Measurements from ENCODE around the gene ANKRD34A. TPM values are rescaled to one million over a fixed set of nuclear protein-coding genes. Genes with fewer than 3 reads are reported as not detected.

Gene ANKRD34A
- total RNA-seq, 6 experiments from 2014 or later = 0.14 to 0.88 (median 0.22) TPM; not detected in 1

GRCh38 chr1:145994391-145995120, 30.2 kb upstream of the ANKRD34A start:
- TF ChIP-seq POLR2A (IDR thresholded peaks at IDR 0.05) (peak; percentile 33), CTCF (IDR thresholded peaks at IDR 0.05) (no peak)
- ATAC-seq = no peak
- no peak for DNase-seq
- intact Hi-C loops (cut with DNase I) = no loop called here
- Histone ChIP-seq H3K36me3 (peaks cover 0 to 31% (median 24%) of the 10 kb centered on the region in 4 donors), H3K27me3 (no peaks in the 10 kb centered on the region), H3K4me1 (peaks cover 0 to 61% (median 22%) of the 10 kb centered on the region in 4 donors), H3K4me3 (peak overlapping the region; percentile 79 to 91 (median 83)), H3K27ac (peak overlapping the region; percentile 88 to 98 (median 92)), H3K9me3 (no peaks in the 10 kb centered on the region)
- WGBS (ENCODE audit: insufficient coverage, low coverage, low lambda C conversion rate, missing lambda C conversion rate) = 11% methylated on average over 10 of the region's 10 CpGs

GRCh38 chr1:145993618-145994390, 29.4 kb upstream of the ANKRD34A start:
- TF ChIP-seq CTCF (IDR thresholded peaks at IDR 0.05) = no peak
- TF ChIP-seq POLR2A (IDR thresholded peaks at IDR 0.05) = peak; percentile 30
- no peaks in the 10 kb centered on the region for H3K27me3 ChIP-seq
- 23% methylated on average over 6 of the region's 6 CpGs for WGBS (ENCODE audit: insufficient coverage, low coverage, low lambda C conversion rate, missing lambda C conversion rate)
- peak overlapping the region; percentile 0 to 98 (median 88) for H3K27ac ChIP-seq
- peaks cover 0 to 55% (median 18%) of the 10 kb centered on the region in 4 donors for H3K4me1 ChIP-seq
- H3K4me3 ChIP-seq = peak overlapping the region; percentile 79 to 91 (median 83)
- ATAC-seq (no peak), DNase-seq (no peak)
- peaks cover 0 to 31% (median 24%) of the 10 kb centered on the region in 4 donors for H3K36me3 ChIP-seq
- intact Hi-C loops (cut with DNase I) = no loop called here
- H3K9me3 ChIP-seq = no peaks in the 10 kb centered on the region

- Histone ChIP-seq H3K36me3 (peaks cover 0 to 31% (median 24%) of the 10 kb centered on the region in 4 donors), H3K4me3 (peak overlapping the region; percentile 79 to 91 (median 83)), H3K27ac (peak overlapping the region; percentile 0 to 98 (median 88)), H3K27me3 (no peaks in the 10 kb centered on the region), H3K9me3 (no peaks in the 10 kb centered on the region), H3K4me1 (peaks cover 0 to 47% (median 16%) of the 10 kb centered on the region in 4 donors)
- intact Hi-C loops (cut with DNase I) = no loop called here
- WGBS (ENCODE audit: insufficient coverage, low coverage, low lambda C conversion rate, missing lambda C conversion rate) = 5% methylated on average over 5 of the region's 5 CpGs
- no peak for TF ChIP-seq CTCF (IDR thresholded peaks at IDR 0.05)
- peak; percentile 64 for TF ChIP-seq POLR2A (IDR thresholded peaks at IDR 0.05)
- DNase-seq (no peak), ATAC-seq (no peak)
Measured at GRCh38 chr1:145992958-145993617, 28.7 kb upstream of the ANKRD34A start.

- Histone ChIP-seq H3K36me3 (peaks cover 0 to 31% (median 24%) of the 10 kb centered on the region in 4 donors), H3K4me1 (peaks cover 0 to 42% (median 15%) of the 10 kb centered on the region in 4 donors), H3K9me3 (no peaks in the 10 kb centered on the region), H3K27me3 (no peaks in the 10 kb centered on the region), H3K27ac (peak overlapping the region in 2 of 3 donors; percentile 88 to 98), H3K4me3 (peak overlapping the region in 2 of 3 donors; percentile 83 to 91)
- intact Hi-C loops (cut with DNase I) = no loop called here
- TF ChIP-seq POLR2A (IDR thresholded peaks at IDR 0.05) (no peak), CTCF (IDR thresholded peaks at IDR 0.05) (no peak)
- DNase-seq (no peak), ATAC-seq (no peak)
- 27% methylated on average over 1 of the region's 1 CpG for WGBS (ENCODE audit: insufficient coverage, low coverage, low lambda C conversion rate, missing lambda C conversion rate)
Measured at GRCh38 chr1:145992502-145992936, 28.1 kb upstream of the ANKRD34A start.

All from right lobe of liver (tissue), 6 donors.